Bronchial epithelial cell (primary cell): ENCODE results near the gene ST3GAL4. TPM values are rescaled to one million over a fixed set of nuclear protein-coding genes. Genes with fewer than 3 reads are reported as not detected.

ENCODE experiments used
- DNase-seq: peaks from one replicate; pipeline ENCODE4 v3.0.0-alpha.2; 2010; ENCODE audit warnings: low read depth
- FAIRE-seq: peaks from 2 replicates; lab custom pipeline; 2011; peaks lifted over from hg19 to GRCh38; lab: Jason Lieb, UNC
- H3K27me3 ChIP-seq: 2 replicates; pipeline ENCODE4 v1.5.1; 2011; ENCODE audit warnings: low read length; ENCODE audit not compliant: control insufficient read depth, insufficient read depth
- H3K36me3 ChIP-seq: 2 replicates; pipeline ENCODE4 v1.5.1; 2011; ENCODE audit warnings: low read length; ENCODE audit not compliant: control insufficient read depth, insufficient read depth
- H3K4me3 ChIP-seq: 2 replicates; pipeline ENCODE4 v1.5.1; 2011; ENCODE audit warnings: mild to moderate bottlenecking, low read depth, low read length, control low read depth
- CTCF ChIP-seq: IDR thresholded peaks from 2 replicates; pipeline ENCODE4 v1.5.1; 2011; ENCODE audit warnings: mild to moderate bottlenecking, moderate library complexity, low read length, control low read depth, inconsistent platforms; ENCODE audit not compliant: insufficient read depth, severe bottlenecking
- total RNA-seq: library from RNA; depleted of rRNA; stranded (reverse); fragments of >200 nt; gene quantifications from 2 replicates; pipeline ENCODE4 v1.2.1, GENCODE V29; 2014

Gene ST3GAL4
- total RNA-seq, 1 donor from 2014 or later, result 12.4 TPM

GRCh38 chr11:126310992-126311310 is 44.5 kb upstream of the ST3GAL4 start:
- Histone ChIP-seq H3K36me3 (no peaks in the 10 kb centered on the region), H3K4me3 (no peak overlapping the region), H3K27me3 (no peaks in the 10 kb centered on the region)
- DNase-seq, result no peak
- no peak for FAIRE-seq
- TF ChIP-seq CTCF, result no peak

- H3K36me3 ChIP-seq, result no peaks in the 10 kb centered on the region
- FAIRE-seq, result no peak
- no peak for TF ChIP-seq CTCF
These were observed 43.8 kb upstream of the ST3GAL4 start for GRCh38 chr11:126311401-126312291.

GRCh38 chr11:126312961-126313360 is 42.5 kb upstream of the ST3GAL4 start:
- no peaks in the 10 kb centered on the region for H3K36me3 ChIP-seq
- no peak for TF ChIP-seq CTCF
- FAIRE-seq, result no peak

More at GRCh38 chr11:126311401-126312291, 43.8 kb upstream of the ST3GAL4 start:
- Histone ChIP-seq H3K27me3 (no peaks in the 10 kb centered on the region), H3K4me3 (no peak overlapping the region)
- DNase-seq, result no peak

GRCh38 chr11:126313826-126314225 is 41.7 kb upstream of the ST3GAL4 start:
- H3K4me3 ChIP-seq, result no peak overlapping the region
- DNase-seq (no peak), FAIRE-seq (no peak)
- no peaks in the 10 kb centered on the region for H3K27me3 ChIP-seq
- TF ChIP-seq CTCF, result no peak
- H3K36me3 ChIP-seq, result no peaks in the 10 kb centered on the region

More at GRCh38 chr11:126312961-126313360, 42.5 kb upstream of the ST3GAL4 start:
- H3K4me3 ChIP-seq, result no peak overlapping the region
- DNase-seq, result no peak
- H3K27me3 ChIP-seq, result no peaks in the 10 kb centered on the region

- H3K27me3 ChIP-seq, result no peaks in the 10 kb centered on the region
- TF ChIP-seq CTCF, result no peak
- no peak overlapping the region for H3K4me3 ChIP-seq
- no peaks in the 10 kb centered on the region for H3K36me3 ChIP-seq
- DNase-seq (no peak), FAIRE-seq (no peak)
These were observed 38.1 kb upstream of the ST3GAL4 start for GRCh38 chr11:126317432-126317755.
